ENCODE data around the gene PRPF38B. TPM values are rescaled to one million over a fixed set of nuclear protein-coding genes. Genes with fewer than 3 reads are reported as not detected.

PRPF38B gene
- total RNA-seq, 1 donor from 2014 or later = 39.3 TPM

- Histone ChIP-seq H3K27ac (peak overlapping the region; percentile 89), H3K4me3 (no peak overlapping the region), H3K27me3 (no peaks in the 10 kb centered on the region), H3K36me3 (no peaks in the 10 kb centered on the region), H3K4me1 (peaks cover 18% of the 10 kb centered on the region), H3K9me3 (no peaks in the 10 kb centered on the region)
- peak; percentile 88 for ATAC-seq
- intact Hi-C loops (cut with DNase I) = loop anchor here (10.0 kb wide), 1 partner anchor 132 kb away; no protein-coding TSS in a partner anchor
- peak; percentile 93 for DNase-seq
- no peak for TF ChIP-seq CTCF (IDR thresholded peaks at IDR 0.05)
Measured at GRCh38 chr1:108646648-108647269, 45.4 kb upstream of the PRPF38B start.

GRCh38 chr1:108653431-108654105, 38.5 kb upstream of the PRPF38B start:
- no peaks in the 10 kb centered on the region for H3K9me3 ChIP-seq
- H3K27ac ChIP-seq = no peak overlapping the region
- H3K4me3 ChIP-seq = no peak overlapping the region
- DNase-seq (no peak), ATAC-seq (no peak)
- no peaks in the 10 kb centered on the region for H3K27me3 ChIP-seq
- intact Hi-C loops (cut with DNase I) = no loop called here
- no peaks in the 10 kb centered on the region for H3K4me1 ChIP-seq
- no peaks in the 10 kb centered on the region for H3K36me3 ChIP-seq
- no peak for TF ChIP-seq CTCF (IDR thresholded peaks at IDR 0.05)

GRCh38 chr1:108657356-108658080, 34.6 kb upstream of the PRPF38B start:
- DNase-seq = no peak
- Histone ChIP-seq H3K27ac (no peak overlapping the region), H3K36me3 (no peaks in the 10 kb centered on the region), H3K9me3 (no peaks in the 10 kb centered on the region), H3K4me3 (no peak overlapping the region), H3K27me3 (no peaks in the 10 kb centered on the region), H3K4me1 (peaks cover 3% of the 10 kb centered on the region)
- no peak for ATAC-seq
- intact Hi-C loops (cut with DNase I) = no loop called here
- no peak for TF ChIP-seq CTCF (IDR thresholded peaks at IDR 0.05)

- Histone ChIP-seq H3K36me3 (no peaks in the 10 kb centered on the region), H3K4me1 (peaks cover 3% of the 10 kb centered on the region), H3K9me3 (no peaks in the 10 kb centered on the region), H3K4me3 (peak within 1 kb of the TSS; percentile 66), H3K27me3 (no peaks in the 10 kb centered on the region), H3K27ac (peak within 1 kb of the TSS; percentile 98)
- ATAC-seq = peak; percentile 96
- TF ChIP-seq CTCF (IDR thresholded peaks at IDR 0.05) = no peak
- intact Hi-C loops (cut with DNase I) = no loop called here
- peak; percentile 85 for DNase-seq
Measured at GRCh38 chr1:108661030-108661609, 31.0 kb upstream of the PRPF38B start, which contains the start of gene HENMT1. Gene HENMT1, minus strand, starts transcription at chr1:108661093. Its CDS starts 1,209 bp downstream, at chr1:108659884.

- no peak for ATAC-seq
- no peaks in the 10 kb centered on the region for H3K9me3 ChIP-seq
- DNase-seq = no peak
- intact Hi-C loops (cut with DNase I) = no loop called here
- H3K4me3 ChIP-seq = no peak overlapping the region
- H3K4me1 ChIP-seq = peaks cover 3% of the 10 kb centered on the region
- H3K27me3 ChIP-seq = no peaks in the 10 kb centered on the region
- no peaks in the 10 kb centered on the region for H3K36me3 ChIP-seq
- no peak overlapping the region for H3K27ac ChIP-seq
- TF ChIP-seq CTCF (IDR thresholded peaks at IDR 0.05) = no peak
Measured at GRCh38 chr1:108663074-108663473, 29.0 kb upstream of the PRPF38B start.

All from upper lobe of right lung (tissue), 1 donor.